ENCODE data around the gene CADM1.

The CADM1 gene

DNA sequence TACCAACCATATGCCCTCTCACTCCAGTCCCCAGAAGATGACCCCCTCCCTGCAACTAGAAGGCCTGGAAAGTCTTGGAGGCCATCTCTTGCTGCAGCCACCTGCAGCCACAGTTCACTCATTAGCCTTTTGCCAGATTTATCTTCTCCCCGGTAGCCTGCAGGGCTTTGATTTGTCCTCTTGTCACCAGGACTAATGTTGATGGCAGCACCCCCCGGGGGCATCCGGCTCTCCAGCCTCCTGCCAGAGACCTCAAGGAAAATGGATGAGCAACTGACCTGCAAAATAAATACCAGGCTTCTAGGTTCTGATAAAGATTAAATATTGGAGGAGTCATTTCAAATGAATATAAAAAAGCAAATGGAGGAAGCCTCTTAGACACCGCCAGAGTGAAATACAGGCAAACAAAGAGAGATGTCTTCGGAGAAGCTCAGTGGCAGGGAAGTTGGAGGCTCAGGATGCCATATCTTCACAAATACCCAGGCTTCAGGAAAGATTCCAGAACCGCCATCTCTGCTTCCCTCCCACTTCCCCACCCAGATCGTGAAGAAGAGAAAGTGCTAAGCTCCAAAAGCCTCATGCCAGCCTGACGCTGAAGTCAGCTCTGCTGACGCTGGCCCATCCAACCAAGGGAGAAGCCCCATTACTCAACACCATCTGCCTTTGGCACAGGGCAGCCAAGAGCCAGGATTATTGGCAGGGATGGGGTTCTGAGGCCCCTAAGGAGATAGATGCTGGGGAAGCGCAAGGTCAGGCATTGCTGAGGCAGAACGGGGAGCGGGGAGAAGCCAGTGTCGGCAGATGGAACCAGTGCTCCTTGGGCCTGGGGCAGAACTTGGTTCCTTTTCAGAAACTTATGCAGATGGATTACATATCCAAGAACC lies 362.7 kb downstream of the CADM1 start:
- Histone ChIP-seq H3K9me3 (ENCODE audit: control insufficient read depth, insufficient read depth, low read length) (peaks cover under 1% of the 10 kb centered on the region; the same call in 1 of the 2 replicates), H3K79me2 (ENCODE audit: control insufficient read depth, low read length) (no peaks in the 10 kb centered on the region), H4K20me1 (ENCODE audit: control insufficient read depth, insufficient read depth, low read depth, low read length) (no peaks in the 10 kb centered on the region), H3K4me1 (ENCODE audit: control insufficient read depth, low read length) (no peaks in the 10 kb centered on the region), H3K4me2 (ENCODE audit: low read length) (no peak overlapping the region), H3K27me3 (ENCODE audit: control insufficient read depth, low read length) (no peaks in the 10 kb centered on the region), H3K4me3 (ENCODE audit: low read length) (no peak overlapping the region), H3K9me2 (replicated peaks; ENCODE audit: control insufficient read depth, low read length) (no peaks in the 10 kb centered on the region), H3F3A (ENCODE audit: control insufficient read depth, insufficient read depth) (no peaks in the 10 kb centered on the region), H3K27ac (ENCODE audit: low read depth, low read length) (no peak overlapping the region), H3K36me3 (ENCODE audit: control insufficient read depth, low read length) (no peaks in the 10 kb centered on the region)
- TF ChIP-seq, protein P1, sequence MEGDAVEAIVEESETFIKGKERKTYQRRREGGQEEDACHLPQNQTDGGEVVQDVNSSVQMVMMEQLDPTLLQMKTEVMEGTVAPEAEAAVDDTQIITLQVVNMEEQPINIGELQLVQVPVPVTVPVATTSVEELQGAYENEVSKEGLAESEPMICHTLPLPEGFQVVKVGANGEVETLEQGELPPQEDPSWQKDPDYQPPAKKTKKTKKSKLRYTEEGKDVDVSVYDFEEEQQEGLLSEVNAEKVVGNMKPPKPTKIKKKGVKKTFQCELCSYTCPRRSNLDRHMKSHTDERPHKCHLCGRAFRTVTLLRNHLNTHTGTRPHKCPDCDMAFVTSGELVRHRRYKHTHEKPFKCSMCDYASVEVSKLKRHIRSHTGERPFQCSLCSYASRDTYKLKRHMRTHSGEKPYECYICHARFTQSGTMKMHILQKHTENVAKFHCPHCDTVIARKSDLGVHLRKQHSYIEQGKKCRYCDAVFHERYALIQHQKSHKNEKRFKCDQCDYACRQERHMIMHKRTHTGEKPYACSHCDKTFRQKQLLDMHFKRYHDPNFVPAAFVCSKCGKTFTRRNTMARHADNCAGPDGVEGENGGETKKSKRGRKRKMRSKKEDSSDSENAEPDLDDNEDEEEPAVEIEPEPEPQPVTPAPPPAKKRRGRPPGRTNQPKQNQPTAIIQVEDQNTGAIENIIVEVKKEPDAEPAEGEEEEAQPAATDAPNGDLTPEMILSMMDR (IDR thresholded peaks at IDR 0.05; ENCODE audit: low read depth, low read length, poor library complexity, severe bottlenecking): no peak
- no peak for TF ChIP-seq EZH2phosphoT487 (IDR thresholded peaks at IDR 0.05; ENCODE audit: borderline replicate concordance, low read length)

DNA sequence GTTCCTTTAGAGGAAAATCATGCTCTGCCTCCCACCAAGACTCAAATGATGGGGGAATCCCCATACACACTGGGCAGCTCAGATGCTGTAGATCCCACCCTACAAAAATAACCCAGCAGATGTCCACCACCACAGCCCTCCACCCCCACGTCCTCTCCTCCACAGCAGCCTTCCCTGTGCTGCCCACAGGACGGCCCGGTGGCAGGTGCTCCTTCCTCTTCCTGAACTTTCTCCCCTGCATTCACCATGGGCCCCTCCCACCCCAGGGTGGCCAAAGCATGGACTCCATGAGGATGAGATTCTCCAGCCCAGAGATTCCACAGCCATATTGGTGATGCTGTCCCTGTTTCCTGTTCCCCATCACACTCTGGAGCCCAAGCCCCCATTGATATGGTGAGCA lies 368.3 kb downstream of the CADM1 start:
- no peaks in the 10 kb centered on the region for H3K36me3 ChIP-seq (ENCODE audit: control insufficient read depth, low read length)
- H3K9me2 ChIP-seq (replicated peaks; ENCODE audit: control insufficient read depth, low read length): no peaks in the 10 kb centered on the region
- no peak overlapping the region for H3K4me2 ChIP-seq (ENCODE audit: low read length)
- no peaks in the 10 kb centered on the region for H3K27me3 ChIP-seq (ENCODE audit: control insufficient read depth, low read length)
- H3K9me3 ChIP-seq (ENCODE audit: control insufficient read depth, insufficient read depth, low read length): no peaks in the 10 kb centered on the region
- H3K27ac ChIP-seq (ENCODE audit: low read depth, low read length): no peak overlapping the region
- H3K4me3 ChIP-seq (ENCODE audit: low read length): no peak overlapping the region
- TF ChIP-seq EZH2phosphoT487 (IDR thresholded peaks at IDR 0.05; ENCODE audit: borderline replicate concordance, low read length): no peak
- TF ChIP-seq, protein P1 (IDR thresholded peaks at IDR 0.05; ENCODE audit: low read depth, low read length, poor library complexity, severe bottlenecking): no peak
- no peaks in the 10 kb centered on the region for H3F3A ChIP-seq (ENCODE audit: control insufficient read depth, insufficient read depth)
- no peaks in the 10 kb centered on the region for H3K4me1 ChIP-seq (ENCODE audit: control insufficient read depth, low read length)
- H4K20me1 ChIP-seq (ENCODE audit: control insufficient read depth, insufficient read depth, low read depth, low read length): no peaks in the 10 kb centered on the region
- no peaks in the 10 kb centered on the region for H3K79me2 ChIP-seq (ENCODE audit: control insufficient read depth, low read length)

DNA sequence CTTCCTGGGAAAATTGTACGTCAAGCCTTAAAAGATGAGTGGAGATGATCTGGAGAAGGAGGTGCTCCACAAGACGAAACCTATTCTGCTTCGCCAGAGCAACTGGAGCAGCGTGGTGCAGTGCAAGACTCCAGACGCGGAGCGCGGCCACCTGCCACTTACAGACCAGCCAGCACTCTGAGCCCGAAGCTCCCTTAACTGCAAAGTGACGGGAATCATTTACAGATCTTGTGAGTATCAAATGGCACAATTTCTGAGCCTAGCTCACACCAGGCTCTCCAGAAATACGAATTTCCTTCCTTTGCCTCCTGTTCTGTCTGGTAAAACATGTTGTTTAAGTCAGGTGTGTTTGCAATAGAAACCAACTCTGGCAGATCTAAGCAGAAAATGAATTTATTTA lies 369.3 kb downstream of the CADM1 start:
- no peak overlapping the region for H3K4me2 ChIP-seq (ENCODE audit: low read length)
- TF ChIP-seq, protein P1 (IDR thresholded peaks at IDR 0.05; ENCODE audit: low read depth, low read length, poor library complexity, severe bottlenecking): no peak
- TF ChIP-seq EZH2phosphoT487 (IDR thresholded peaks at IDR 0.05; ENCODE audit: borderline replicate concordance, low read length): no peak
- H3K79me2 ChIP-seq (ENCODE audit: control insufficient read depth, low read length): no peaks in the 10 kb centered on the region
- H3K9me2 ChIP-seq (replicated peaks; ENCODE audit: control insufficient read depth, low read length): no peaks in the 10 kb centered on the region
- no peaks in the 10 kb centered on the region for H3K36me3 ChIP-seq (ENCODE audit: control insufficient read depth, low read length)
- no peaks in the 10 kb centered on the region for H3F3A ChIP-seq (ENCODE audit: control insufficient read depth, insufficient read depth)
- no peaks in the 10 kb centered on the region for H3K27me3 ChIP-seq (ENCODE audit: control insufficient read depth, low read length)
- H3K9me3 ChIP-seq (ENCODE audit: control insufficient read depth, insufficient read depth, low read length): no peaks in the 10 kb centered on the region
- H3K4me3 ChIP-seq (ENCODE audit: low read length): no peak overlapping the region
- no peaks in the 10 kb centered on the region for H3K4me1 ChIP-seq (ENCODE audit: control insufficient read depth, low read length)
- H4K20me1 ChIP-seq (ENCODE audit: control insufficient read depth, insufficient read depth, low read depth, low read length): no peaks in the 10 kb centered on the region
- H3K27ac ChIP-seq (ENCODE audit: low read depth, low read length): no peak overlapping the region
